Spleen (tissue), 11 donors: ENCODE data around the gene PAK1. TPM values are rescaled to one million over a fixed set of nuclear protein-coding genes. Genes with fewer than 3 reads are reported as not detected.

Source experiments
- DNase-seq: peaks from one replicate; pipeline ENCODE4 v3.0.0-alpha.2; 2020
- H3K27ac ChIP-seq, 8 donors: fragments of 200-600 bp; sonication (generic) in 7 of 8; 1 replicate in 4 of 8; 2 replicates in 4 of 8; pipeline versions ENCODE4 v1.5.0 to v1.8.0; 2016 to 2021; ENCODE audit warnings: inconsistent platforms in 4 of 8, mild to moderate bottlenecking in 4 of 8, moderate library complexity in 1 of 8
- H3K27me3 ChIP-seq, 7 donors: fragments of 200-600 bp; sonication (generic) in 6 of 7; replicated peaks in 1 of 7; 1 replicate in 4 of 7; 2 replicates in 3 of 7; pipeline versions ENCODE4 v1.5.0 to v1.8.0; 2016 to 2021; ENCODE audit warnings: inconsistent platforms in 3 of 7, mild to moderate bottlenecking in 1 of 7
- H3K36me3 ChIP-seq, 6 donors: fragments of 200-600 bp; sonication (generic) in 5 of 6; 1 replicate in 4 of 6; 2 replicates in 2 of 6; pipeline versions ENCODE4 v1.5.0 to v1.8.0; 2016 to 2021; ENCODE audit warnings: inconsistent platforms in 2 of 6
- H3K4me1 ChIP-seq, 6 donors: fragments of 200-600 bp; sonication (generic) in 5 of 6; 1 replicate in 3 of 6; 2 replicates in 3 of 6; pipeline versions ENCODE4 v1.5.0 to v1.8.0; 2016 to 2021; ENCODE audit warnings: inconsistent platforms in 3 of 6
- H3K4me3 ChIP-seq, 8 donors: fragments of 200-600 bp; sonication (generic) in 7 of 8; 1 replicate in 4 of 8; 2 replicates in 4 of 8; pipeline versions ENCODE4 v1.5.0 to v1.8.0; 2016 to 2021; ENCODE audit warnings: inconsistent platforms in 4 of 8, mild to moderate bottlenecking in 4 of 8, moderate library complexity in 2 of 8
- H3K9me3 ChIP-seq, 8 donors: fragments of 200-600 bp; sonication (generic) in 7 of 8; 1 replicate in 4 of 8; 2 replicates in 4 of 8; pipeline versions ENCODE4 v1.5.0 to v1.8.0; 2016 to 2021; ENCODE audit warnings: inconsistent platforms in 4 of 8
- CTCF ChIP-seq, 11 experiments: fragments of 200-600 bp in 7 of 11; fragments of 450-650 bp in 4 of 11; sonication (generic) in 4 of 11; IDR thresholded peaks in 8 of 11; conservative IDR thresholded peaks in 3 of 11; 1 replicate in 7 of 11; 2 replicates in 4 of 11; pipeline versions ENCODE4 v1.4.0 to v1.8.0; 2016 to 2021; ENCODE audit warnings: antibody characterized with exemption in 11 of 11, inconsistent platforms in 4 of 11, mild to moderate bottlenecking in 1 of 11
- POLR2A ChIP-seq, 3 donors: fragments of 450-650 bp; IDR thresholded peaks; one replicate each; pipeline ENCODE4 v1.5.1; 2017; ENCODE audit warnings: antibody characterized with exemption in 3 of 3, mild to moderate bottlenecking in 1 of 3
- POLR2AphosphoS5 ChIP-seq, 3 donors: sonication (generic); formaldehyde crosslinking; IDR thresholded peaks; one replicate each; pipeline ENCODE4 v1.5.1; 2017; ENCODE audit warnings: antibody characterized with exemption in 3 of 3
- WGBS, 5 donors: extraction: QIAGEN DNeasy Blood & Tissue Kit in 3 of 5; methylation state at CpG; one replicate each; pipeline versions ENCODE4 v1.1.5 to v1.1.7; 2013 to 2018; 5-methylcytosine and 5-hydroxymethylcytosine counted together
- intact Hi-C: fragments of 100-400 bp; cut with DNase I; formaldehyde crosslinking; loops from one replicate; pipeline ENCODE4 v1.15.0; 2023; ENCODE audit warnings: low total_unique reads
- polyA plus RNA-seq, 3 donors: library from polyadenylated mRNA; stranded (reverse); fragments of 200-250 nt; gene quantifications; one replicate each; pipeline ENCODE4 v1.2.1, GENCODE V29; 2013
- total RNA-seq, 7 donors: library from RNA; depleted of rRNA in 3 of 7; stranded (reverse); fragments of >200 nt in 3 of 7; fragmentation: NEBNext Ultra II Directional in 4 of 7; extraction: Animal tissue kit (Norgen Biotek cat#: 25700) in 4 of 7; gene quantifications; one replicate each; pipeline versions ENCODE4 v1.1.0 to v1.2.1, GENCODE V29; 2016 to 2021
- donor health status: healthy with polysubstance abuse.
- donor health status: DM: no; HTN: no; CAD: no; lungs with moderate emphysema.
- donor health status: DM: no; HTN: no; CAD: no.
- donor health status: Bipolar disorder and iron deficiency.
- donor health status: healthy.
- donor health status: DM: no; HTN: no; CAD: no.
- donor health status: DM: yes; HTN: yes; CAD: no.

The PAK1 gene
- total and polyA plus RNA-seq, 10 donors: 9.3 to 76.5 (median 37.5) TPM

- Histone ChIP-seq H3K9me3 (no peaks in the 10 kb centered on the region), H3K27ac (no peak overlapping the region), H3K4me1 (peaks cover 6 to 36% (median 24%) of the 10 kb centered on the region in 6 donors), H3K27me3 (no peaks in the 10 kb centered on the region), H3K4me3 (no peak overlapping the region), H3K36me3 (no peaks in the 10 kb centered on the region)
- TF ChIP-seq POLR2AphosphoS5 (IDR thresholded peaks at IDR 0.05) (no peak), CTCF (IDR thresholded peaks at IDR 0.05 in 8 of 11, conservative IDR thresholded peaks at IDR 0.05 in 3 of 11) (no peak), POLR2A (IDR thresholded peaks at IDR 0.05) (no peak)
- DNase-seq: no peak
- 94 to 100% (median 96%) methylated on average over 3 of the region's 3 CpGs for WGBS, 5 donors
- intact Hi-C loops: no loop called here
These were observed 57.5 kb downstream of the PAK1 start for GRCh38 chr11:77416357-77416756.

- no peak overlapping the region for H3K4me3 ChIP-seq
- 71 to 90% (median 85%) methylated on average over 3 of the region's 3 CpGs for WGBS, 5 donors
- peaks cover 6 to 56% (median 37%) of the 10 kb centered on the region in 6 donors for H3K4me1 ChIP-seq
- no peaks in the 10 kb centered on the region for H3K36me3 ChIP-seq
- H3K27me3 ChIP-seq: no peaks in the 10 kb centered on the region
- no peak for DNase-seq
- no peak overlapping the region for H3K27ac ChIP-seq
- TF ChIP-seq CTCF (IDR thresholded peaks at IDR 0.05 in 8 of 11, conservative IDR thresholded peaks at IDR 0.05 in 3 of 11) (no peak), POLR2A (IDR thresholded peaks at IDR 0.05) (no peak), POLR2AphosphoS5 (IDR thresholded peaks at IDR 0.05) (no peak)
- no peaks in the 10 kb centered on the region for H3K9me3 ChIP-seq
- intact Hi-C loops: no loop called here
These were observed 59.9 kb downstream of the PAK1 start for GRCh38 chr11:77413850-77414460.

GRCh38 chr11:77412814-77413213 lies 61.1 kb downstream of the PAK1 start:
- H3K9me3 ChIP-seq: no peaks in the 10 kb centered on the region
- no peak for TF ChIP-seq POLR2A (IDR thresholded peaks at IDR 0.05)
- no peak for TF ChIP-seq POLR2AphosphoS5 (IDR thresholded peaks at IDR 0.05)
- no peak for TF ChIP-seq CTCF (IDR thresholded peaks at IDR 0.05 in 8 of 11, conservative IDR thresholded peaks at IDR 0.05 in 3 of 11)
- H3K27me3 ChIP-seq: no peaks in the 10 kb centered on the region
- no peak overlapping the region for H3K4me3 ChIP-seq
- WGBS, 5 donors: 93 to 97% (median 95%) methylated on average over 5 of the region's 5 CpGs
- peak overlapping the region in 2 of 8 donors; percentile 82 to 91 for H3K27ac ChIP-seq
- H3K4me1 ChIP-seq: peaks cover 6 to 56% (median 34%) of the 10 kb centered on the region in 6 donors
- no peak for DNase-seq
- intact Hi-C loops: no loop called here
- no peaks in the 10 kb centered on the region for H3K36me3 ChIP-seq

GRCh38 chr11:77411717-77412441 lies 62.0 kb downstream of the PAK1 start:
- peaks cover 6 to 62% (median 41%) of the 10 kb centered on the region in 6 donors for H3K4me1 ChIP-seq
- intact Hi-C loops: no loop called here
- DNase-seq: peak; percentile 98
- H3K36me3 ChIP-seq: no peaks in the 10 kb centered on the region
- H3K4me3 ChIP-seq: peak overlapping the region; percentile 48 to 78 (median 54)
- TF ChIP-seq CTCF (IDR thresholded peaks at IDR 0.05 in 8 of 11, conservative IDR thresholded peaks at IDR 0.05 in 3 of 11) (peak in 1 of 11 experiments; percentile 25), POLR2A (IDR thresholded peaks at IDR 0.05) (no peak), POLR2AphosphoS5 (IDR thresholded peaks at IDR 0.05) (peak; percentile 71 to 88 (median 81))
- peak overlapping the region in 7 of 8 donors; percentile 49 to 91 (median 82) for H3K27ac ChIP-seq
- H3K27me3 ChIP-seq: no peaks in the 10 kb centered on the region
- WGBS, 5 donors: 2 to 4% (median 3%) methylated on average over 3 to 33 of the region's 33 CpGs
- no peaks in the 10 kb centered on the region for H3K9me3 ChIP-seq
